H1 (cell line): ENCODE measurements around the gene PPP2R5B.

Experiments
- BACH1 ChIP-seq: IDR thresholded peaks from 2 replicates; pipeline ENCODE4 v1.6.1; 2012; ENCODE audit warnings: low read length, improper control_type of control experiment
- EGR1 ChIP-seq: IDR thresholded peaks from 2 replicates; pipeline ENCODE4 v1.6.1; 2011; ENCODE audit warnings: low read depth, low read length, borderline replicate concordance
- EZH2 ChIP-seq: fragments of 200-600 bp; sonication (generic); IDR thresholded peaks from 2 replicates; pipeline ENCODE4 v1.7.1; 2012; ENCODE audit warnings: low read depth, mild to moderate bottlenecking, moderate library complexity, low read length, inconsistent platforms; ENCODE audit not compliant: severe bottlenecking
- KDM1A ChIP-seq: fragments of 200-600, 300-600 bp; sonication (generic); IDR thresholded peaks from 2 replicates; pipeline ENCODE4 v1.7.1; 2016; ENCODE audit warnings: mild to moderate bottlenecking, low read length, borderline replicate concordance
- MAX ChIP-seq: IDR thresholded peaks from 2 replicates; pipeline ENCODE4 v1.6.1; 2012; ENCODE audit warnings: inconsistent platforms
- POLR2AphosphoS5 ChIP-seq: IDR thresholded peaks from 2 replicates; pipeline ENCODE4 v1.6.1; 2011; ENCODE audit warnings: low read depth, low read length
- TCF12 ChIP-seq: IDR thresholded peaks from 2 replicates; pipeline ENCODE4 v1.6.1; 2011; ENCODE audit warnings: low read depth, mild to moderate bottlenecking, low read length
- TF ChIP-seq, protein P1 (sequence below), 3 experiments: IDR thresholded peaks; 1 replicate in 2 of 3; 2 replicates in 1 of 3; pipeline versions ENCODE4 v1.5.1 to v1.6.1; 2011; ENCODE audit warnings: low read length in 3 of 3, mild to moderate bottlenecking in 3 of 3, inconsistent platforms in 2 of 3, low read depth in 1 of 3, moderate library complexity in 1 of 3; ENCODE audit not compliant: insufficient read depth in 1 of 3; ENCODE audit errors: control extremely low read depth in 1 of 3
- TF ChIP-seq, protein P2 (sequence below): IDR thresholded peaks from 2 replicates; pipeline ENCODE4 v1.6.1; 2012; ENCODE audit warnings: low read length, inconsistent platforms

- TF ChIP-seq EZH2 (no peak), KDM1A (no peak), EGR1 (no peak), BACH1 (no peak), TCF12 (no peak), MAX (no peak), POLR2AphosphoS5 (no peak)
- TF ChIP-seq, protein P1, sequence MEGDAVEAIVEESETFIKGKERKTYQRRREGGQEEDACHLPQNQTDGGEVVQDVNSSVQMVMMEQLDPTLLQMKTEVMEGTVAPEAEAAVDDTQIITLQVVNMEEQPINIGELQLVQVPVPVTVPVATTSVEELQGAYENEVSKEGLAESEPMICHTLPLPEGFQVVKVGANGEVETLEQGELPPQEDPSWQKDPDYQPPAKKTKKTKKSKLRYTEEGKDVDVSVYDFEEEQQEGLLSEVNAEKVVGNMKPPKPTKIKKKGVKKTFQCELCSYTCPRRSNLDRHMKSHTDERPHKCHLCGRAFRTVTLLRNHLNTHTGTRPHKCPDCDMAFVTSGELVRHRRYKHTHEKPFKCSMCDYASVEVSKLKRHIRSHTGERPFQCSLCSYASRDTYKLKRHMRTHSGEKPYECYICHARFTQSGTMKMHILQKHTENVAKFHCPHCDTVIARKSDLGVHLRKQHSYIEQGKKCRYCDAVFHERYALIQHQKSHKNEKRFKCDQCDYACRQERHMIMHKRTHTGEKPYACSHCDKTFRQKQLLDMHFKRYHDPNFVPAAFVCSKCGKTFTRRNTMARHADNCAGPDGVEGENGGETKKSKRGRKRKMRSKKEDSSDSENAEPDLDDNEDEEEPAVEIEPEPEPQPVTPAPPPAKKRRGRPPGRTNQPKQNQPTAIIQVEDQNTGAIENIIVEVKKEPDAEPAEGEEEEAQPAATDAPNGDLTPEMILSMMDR (IDR thresholded peaks at IDR 0.05; ENCODE audit: control extremely low read depth in 1 of 3, insufficient read depth in 1 of 3, low read depth in 1 of 3, low read length in 3 of 3): no peak
- TF ChIP-seq, protein P2, sequence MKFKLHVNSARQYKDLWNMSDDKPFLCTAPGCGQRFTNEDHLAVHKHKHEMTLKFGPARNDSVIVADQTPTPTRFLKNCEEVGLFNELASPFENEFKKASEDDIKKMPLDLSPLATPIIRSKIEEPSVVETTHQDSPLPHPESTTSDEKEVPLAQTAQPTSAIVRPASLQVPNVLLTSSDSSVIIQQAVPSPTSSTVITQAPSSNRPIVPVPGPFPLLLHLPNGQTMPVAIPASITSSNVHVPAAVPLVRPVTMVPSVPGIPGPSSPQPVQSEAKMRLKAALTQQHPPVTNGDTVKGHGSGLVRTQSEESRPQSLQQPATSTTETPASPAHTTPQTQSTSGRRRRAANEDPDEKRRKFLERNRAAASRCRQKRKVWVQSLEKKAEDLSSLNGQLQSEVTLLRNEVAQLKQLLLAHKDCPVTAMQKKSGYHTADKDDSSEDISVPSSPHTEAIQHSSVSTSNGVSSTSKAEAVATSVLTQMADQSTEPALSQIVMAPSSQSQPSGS: no peak
These were observed 22.2 kb upstream of the PPP2R5B start for GRCh38 chr11:64902102-64902900.
